SK-N-SH (cell line): Measurements from ENCODE around the gene SLC4A8. TPM values are rescaled to one million over a fixed set of nuclear protein-coding genes. Genes with fewer than 3 reads are reported as not detected.
A peak's percentile ranks its signal among the peaks of the same experiment; 100 is the strongest.

Source experiments
- CTCF ChIA-PET: fragments of 300-600, 350-600 bp; formaldehyde crosslinking; extraction: SDS; loops from one replicate; lab custom pipeline; 2021; lab: Yijun Ruan, JAX
- POLR2A ChIA-PET: fragments of 350-600 bp; sonication (Branson Sonifier 250); formaldehyde crosslinking; extraction: SDS; loops from one replicate; lab custom pipeline; 2020; ENCODE audit warnings: antibody characterized with exemption, inconsistent platforms; lab: Yijun Ruan, JAX
- DNase-seq: peaks from one replicate; pipeline ENCODE4 v3.0.0; 2012
- H2AFZ ChIP-seq: fragments of 200-600 bp; sonication (generic); 2 replicates; pipeline ENCODE4 v1.8.1; 2016; ENCODE audit warnings: antibody characterized with exemption, mild to moderate bottlenecking, low read depth
- H3F3A ChIP-seq: fragments of 200-600 bp; sonication (generic); replicated peaks from 2 replicates; pipeline ENCODE3; 2016; ENCODE audit warnings: antibody characterized with exemption, mild to moderate bottlenecking; ENCODE audit not compliant: insufficient read depth
- H3K27ac ChIP-seq, 2 experiments: fragments of 200-500 bp in 1 of 2; fragments of 200-600 bp in 1 of 2; sonication (Bioruptor generic) in 1 of 2; sonication (generic), shearing (Covaris generic) in 1 of 2; 2 replicates each; pipeline versions ENCODE4 v1.5.1 to v1.6.1; 2014 to 2016; ENCODE audit warnings: low read depth in 2 of 2, inconsistent platforms in 1 of 2, low read length in 1 of 2, mild to moderate bottlenecking in 1 of 2, mixed read lengths in 1 of 2
- H3K27me3 ChIP-seq: fragments of 200-600 bp; sonication (generic), shearing (Covaris generic); 2 replicates; pipeline ENCODE4 v1.6.1; 2016; ENCODE audit warnings: mixed run types; ENCODE audit not compliant: insufficient read depth
- H3K36me3 ChIP-seq, 2 experiments: fragments of 200-500 bp in 1 of 2; fragments of 200-600 bp in 1 of 2; sonication (Bioruptor generic) in 1 of 2; sonication (generic) in 1 of 2; replicated peaks in 1 of 2; 2 replicates each; pipeline versions ENCODE3 to v1.5.1; 2014 to 2016; ENCODE audit warnings: low read length in 1 of 2, mild to moderate bottlenecking in 1 of 2; ENCODE audit not compliant: insufficient read depth in 2 of 2, control insufficient read depth in 1 of 2
- H3K4me1 ChIP-seq, 2 experiments: fragments of 200-500 bp in 1 of 2; fragments of 200-600 bp in 1 of 2; sonication (Bioruptor generic) in 1 of 2; sonication (generic), shearing (Covaris generic) in 1 of 2; 2 replicates each; pipeline versions ENCODE4 v1.5.1 to v1.6.1; 2014 to 2016; ENCODE audit warnings: low read depth in 1 of 2, low read length in 1 of 2, mixed run types in 1 of 2; ENCODE audit not compliant: insufficient read depth in 2 of 2, control insufficient read depth in 1 of 2
- H3K4me2 ChIP-seq: fragments of 200-600 bp; sonication (generic), shearing (Covaris generic); 2 replicates; pipeline ENCODE4 v1.6.1; 2017; ENCODE audit warnings: mixed run types
- H3K4me3 ChIP-seq, 2 experiments: fragments of 200-500 bp in 1 of 2; fragments of 200-600 bp in 1 of 2; sonication (Bioruptor generic) in 1 of 2; sonication (generic), shearing (Covaris generic) in 1 of 2; 2 replicates each; pipeline versions ENCODE4 v1.5.1 to v1.8.1; 2014 to 2016; ENCODE audit warnings: low read depth in 2 of 2, inconsistent platforms in 1 of 2, low read length in 1 of 2, mild to moderate bottlenecking in 1 of 2, mixed read lengths in 1 of 2, moderate library complexity in 1 of 2
- H3K79me2 ChIP-seq: fragments of 200-600 bp; sonication (generic); 2 replicates; pipeline ENCODE4 v1.8.1; 2017; ENCODE audit warnings: mild to moderate bottlenecking; ENCODE audit not compliant: insufficient read depth
- H3K9ac ChIP-seq: fragments of 200-600 bp; sonication (generic); 2 replicates; pipeline ENCODE4 v1.6.1; 2017; ENCODE audit warnings: mixed run types
- H3K9me2 ChIP-seq: fragments of 200-600 bp; sonication (generic); 2 replicates; pipeline ENCODE4 v1.6.1; 2017; ENCODE audit warnings: mixed run types
- H3K9me3 ChIP-seq: fragments of 200-600 bp; sonication (generic); 2 replicates; pipeline ENCODE4 v1.6.1; 2017; ENCODE audit warnings: mixed run types, mild to moderate bottlenecking, moderate library complexity
- H4K20me1 ChIP-seq: fragments of 200-600 bp; sonication (generic); 2 replicates; pipeline ENCODE4 v1.6.1; 2017; ENCODE audit warnings: mild to moderate bottlenecking, mixed run types; ENCODE audit not compliant: insufficient read depth
- CHD2 ChIP-seq: fragments of 150-350 bp; IDR thresholded peaks from 2 replicates; pipeline ENCODE4 v1.6.1; 2018; ENCODE audit warnings: low read length; ENCODE audit not compliant: partially characterized antibody
- EP300 ChIP-seq, 2 experiments: IDR thresholded peaks; 2 replicates each; pipeline versions ENCODE4 v1.4.0 to v1.6.1; 2012; ENCODE audit warnings: borderline replicate concordance in 1 of 2, low read depth in 1 of 2, low read length in 1 of 2
- FOXJ3 ChIP-seq: sonication (generic); formaldehyde crosslinking; IDR thresholded peaks from 2 replicates; pipeline ENCODE4 v1.5.1; 2020; ENCODE audit warnings: mild to moderate bottlenecking, missing genetic modification reagents
- GATA2 ChIP-seq: sonication (generic); formaldehyde crosslinking; IDR thresholded peaks from 2 replicates; pipeline ENCODE4 v1.5.0; 2020; ENCODE audit warnings: mild to moderate bottlenecking, missing genetic modification reagents
- IRF3 ChIP-seq: fragments of 150-350 bp; IDR thresholded peaks from 2 replicates; pipeline ENCODE4 v1.6.1; 2016; ENCODE audit warnings: mild to moderate bottlenecking, low read depth, low read length
- JUND ChIP-seq: IDR thresholded peaks from 2 replicates; pipeline ENCODE4 v1.4.0; 2012
- MXI1 ChIP-seq: IDR thresholded peaks from 2 replicates; pipeline ENCODE4 v1.6.1; 2012; ENCODE audit warnings: mild to moderate bottlenecking, low read depth, low read length, improper control_type of control experiment
- POLR2AphosphoS5 ChIP-seq: IDR thresholded peaks from 2 replicates; pipeline ENCODE4 v1.6.1; 2012; ENCODE audit warnings: low read depth, low read length
- RAD21 ChIP-seq: IDR thresholded peaks from 2 replicates; pipeline ENCODE4 v1.6.1; 2012; ENCODE audit warnings: mild to moderate bottlenecking, low read length
- RCOR1 ChIP-seq: fragments of 150-350 bp; IDR thresholded peaks from 2 replicates; pipeline ENCODE4 v1.6.1; 2017; ENCODE audit warnings: antibody characterized with exemption, low read length
- RXRA ChIP-seq: IDR thresholded peaks from 2 replicates; pipeline ENCODE4 v1.4.0; 2012; ENCODE audit warnings: low read depth, mild to moderate bottlenecking, borderline replicate concordance
- TCF12 ChIP-seq: IDR thresholded peaks from 2 replicates; pipeline ENCODE4 v1.4.0; 2012
- USF1 ChIP-seq: IDR thresholded peaks from 2 replicates; pipeline ENCODE4 v1.4.0; 2012; ENCODE audit warnings: low read depth, borderline replicate concordance
- WGBS: methylation state at CpG from one replicate; pipeline ENCODE4 v1.1.6; 2017; ENCODE audit warnings: low lambda C conversion rate; 5-methylcytosine and 5-hydroxymethylcytosine counted together
- polyA plus RNA-seq, 3 experiments: library from polyadenylated mRNA; depleted of rRNA; stranded (reverse); fragments of >200 nt; gene quantifications; 2 replicates each; pipeline ENCODE4 v1.2.3, GENCODE V29; 2012

The SLC4A8 gene
- polyA plus RNA-seq, 1 of the 3 experiments (the other 2 are of a cell fraction), result 5.2 TPM

- no peak for TF ChIP-seq JUND
- peak; percentile 66 for TF ChIP-seq POLR2AphosphoS5
- TF ChIP-seq TCF12, result peak; percentile 59
- peak; percentile 83 for TF ChIP-seq MXI1
- no peak for TF ChIP-seq IRF3
- peak; percentile 24; the same call in 1 of the 2 replicates for TF ChIP-seq RAD21
- TF ChIP-seq FOXJ3 (CRISPR knock-in tag), result peak; percentile 94
- peak; percentile 93 for TF ChIP-seq GATA2 (CRISPR knock-in tag)
- TF ChIP-seq USF1, result no peak
- TF ChIP-seq EP300 (IDR thresholded peaks at IDR 0.05; ENCODE audit: borderline replicate concordance in 1 of 2, low read depth in 1 of 2, low read length in 1 of 2), result peak in 1 of 2 experiments; percentile 98; a peak in 2 of 4 replicates
- peak; percentile 80 for TF ChIP-seq CHD2
- TF ChIP-seq RCOR1, result peak; percentile 98
- H3K27me3 ChIP-seq, result no peaks in the 10 kb centered on the region
- H4K20me1 ChIP-seq, result no peaks in the 10 kb centered on the region
- WGBS, result 69% methylated on average over 3 of the region's 3 CpGs
- no peak overlapping the region for H3K4me2 ChIP-seq
- DNase-seq, result peak; percentile 71
- H3K4me3 ChIP-seq, result no peak overlapping the region
- ChIA-PET CTCF (interaction anchor here (1.0 to 1.8 kb wide), 5 partner anchors 9 to 414 kb away, joined by 3 to 6 read pairs (median 3); no protein-coding TSS in a partner anchor), POLR2A (interaction anchor here (0.7 to 1.7 kb wide), 3 partner anchors 11 to 34 kb away, joined by 3 to 5 read pairs (median 4); partner anchors contain the start of gene GALNT6)
- H3K27ac ChIP-seq, result peak overlapping the region in 1 of 2 experiments; percentile 82; a peak in 2 of 4 replicates
- H3K79me2 ChIP-seq, result no peaks in the 10 kb centered on the region
- no peaks in the 10 kb centered on the region for H3F3A ChIP-seq
- no peaks in the 10 kb centered on the region for H3K36me3 ChIP-seq
- no peaks in the 10 kb centered on the region for H3K9me3 ChIP-seq
- H3K9ac ChIP-seq, result no peak overlapping the region
- H3K4me1 ChIP-seq, result peaks cover 0 to 55% of the 10 kb centered on the region in 2 experiments; a peak in 2 of 4 replicates
- no peak overlapping the region for H2AFZ ChIP-seq
- no peaks in the 10 kb centered on the region for H3K9me2 ChIP-seq
Measured at GRCh38 chr12:51405801-51406207, 18.8 kb upstream of the SLC4A8 start.

GRCh38 chr12:51406290-51406689, 18.3 kb upstream of the SLC4A8 start:
- ChIA-PET CTCF (interaction anchor here (1.0 to 1.8 kb wide), 5 partner anchors 9 to 414 kb away, joined by 3 to 6 read pairs (median 3); no protein-coding TSS in a partner anchor), POLR2A (interaction anchor here (0.7 to 1.7 kb wide), 3 partner anchors 11 to 35 kb away, joined by 3 to 5 read pairs (median 4); partner anchors contain the start of gene GALNT6)
- Histone ChIP-seq H3K4me1 (peaks cover 0 to 54% of the 10 kb centered on the region in 2 experiments; a peak in 2 of 4 replicates), H2AFZ (no peak overlapping the region), H3K9ac (no peak overlapping the region), H3K9me3 (no peaks in the 10 kb centered on the region), H3K79me2 (no peaks in the 10 kb centered on the region), H3K4me2 (no peak overlapping the region), H3K4me3 (no peak overlapping the region), H3K27me3 (no peaks in the 10 kb centered on the region), H3K9me2 (no peaks in the 10 kb centered on the region), H3K36me3 (no peaks in the 10 kb centered on the region), H3F3A (no peaks in the 10 kb centered on the region), H4K20me1 (no peaks in the 10 kb centered on the region), H3K27ac (peak overlapping the region in 1 of 2 experiments; percentile 82; a peak in 2 of 4 replicates)
- TF ChIP-seq RCOR1 (no peak), FOXJ3 (CRISPR knock-in tag) (no peak), MXI1 (no peak), RXRA (no peak)
- 68% methylated on average over 3 of the region's 3 CpGs for WGBS
- DNase-seq, result no peak
